HG02840 (cell line): ENCODE measurements around the gene SLC22A3.
A peak's percentile ranks its signal among the peaks of the same experiment; 100 is the strongest.

ENCODE experiments used
- ATAC-seq: cut with Tn5 transposase; IDR thresholded peaks from one replicate; pipeline ENCODE4 v1.9.1; 2021; ENCODE audit warnings: mild to moderate bottlenecking, moderate library complexity, moderate number of reproducible peaks; ENCODE audit not compliant: unreplicated experiment, low FRiP score

The SLC22A3 gene

GRCh38 chr6:160398674-160399271, 50.6 kb downstream of the SLC22A3 start:
- ATAC-seq: peak; percentile 97

- no peak for ATAC-seq
Observed at GRCh38 chr6:160400446-160400845, 52.3 kb downstream of the SLC22A3 start.

GRCh38 chr6:160408528-160408927, 60.4 kb downstream of the SLC22A3 start:
- no peak for ATAC-seq

- ATAC-seq: no peak
Observed at GRCh38 chr6:160412993-160413392, 64.8 kb downstream of the SLC22A3 start.

- no peak for ATAC-seq
Observed at GRCh38 chr6:160417146-160417545, 69.0 kb downstream of the SLC22A3 start.

- no peak for ATAC-seq
Observed at GRCh38 chr6:160417550-160417949, 69.4 kb downstream of the SLC22A3 start.

DNA sequence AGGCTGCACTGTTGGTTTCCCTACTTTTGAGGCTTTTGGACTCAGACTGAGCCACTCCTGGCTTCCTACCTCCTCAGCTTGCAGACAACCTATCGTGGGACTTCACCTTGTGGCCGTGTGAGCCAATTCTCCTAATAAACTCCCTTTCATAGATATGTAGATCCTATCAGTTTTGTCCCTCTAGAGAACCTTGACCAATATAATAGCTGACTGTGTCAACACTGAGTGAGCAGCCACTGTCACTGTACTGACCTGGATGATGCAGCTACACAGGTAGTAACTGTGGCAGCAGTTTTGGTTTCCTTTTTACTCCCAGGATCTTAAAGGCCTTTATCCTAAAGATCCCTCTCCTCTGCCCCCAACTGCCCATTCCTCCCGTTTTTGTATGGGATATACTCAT, 70.2 kb downstream of the SLC22A3 start:
- no peak for ATAC-seq

DNA sequence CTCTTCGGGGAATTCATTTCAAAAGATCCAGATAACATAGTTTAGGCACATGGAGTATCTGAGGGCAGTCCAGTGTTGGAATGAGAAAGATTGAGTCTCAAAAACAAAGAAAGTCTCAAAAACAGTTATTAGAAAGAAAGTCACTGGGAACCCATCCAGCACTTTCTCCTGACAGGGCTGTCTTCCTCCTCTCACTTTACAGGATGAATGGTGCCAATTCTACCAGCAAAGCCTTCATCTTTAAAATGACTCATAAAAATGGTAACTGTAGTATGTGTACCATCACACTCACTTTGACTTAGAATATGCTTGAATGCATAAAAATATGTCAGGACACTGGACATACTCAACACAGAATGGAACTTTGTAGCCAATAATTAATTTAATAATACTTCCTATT, 71.3 kb downstream of the SLC22A3 start:
- no peak for ATAC-seq

DNA sequence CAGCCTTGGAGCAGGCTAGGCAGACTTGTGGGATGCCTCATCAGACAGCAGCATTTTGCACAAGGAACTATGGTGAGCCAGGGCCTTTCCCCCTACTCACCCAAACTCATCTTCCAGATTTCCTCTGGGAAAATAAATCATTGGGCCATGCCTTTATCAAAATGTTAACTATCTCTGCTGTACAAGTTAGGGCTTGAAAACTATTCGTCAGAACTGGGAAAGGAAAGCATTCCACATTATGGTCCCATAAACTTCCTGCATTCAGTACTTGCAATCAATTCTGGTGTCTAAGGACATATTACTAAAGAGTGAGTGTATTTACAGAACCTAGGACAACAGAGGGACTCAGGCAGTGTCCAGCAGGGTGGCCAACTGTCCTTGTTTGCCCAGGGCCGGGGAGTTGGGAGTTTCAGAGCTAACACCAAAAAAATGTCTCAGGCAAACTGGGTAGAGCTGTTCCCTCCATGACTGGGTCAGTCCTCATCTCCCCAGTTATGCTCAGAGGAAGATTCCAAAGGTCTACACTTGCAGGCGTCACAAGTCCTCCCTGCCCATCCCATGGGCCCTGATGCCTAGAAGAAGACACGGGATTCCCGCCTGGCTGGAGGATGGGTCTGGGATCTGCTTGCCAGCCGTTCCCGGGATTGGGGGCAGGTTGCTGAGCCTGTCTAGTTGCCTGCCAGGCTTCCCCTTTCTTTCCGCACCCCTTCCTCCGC, 72.2 kb downstream of the SLC22A3 start:
- no peak for ATAC-seq

DNA sequence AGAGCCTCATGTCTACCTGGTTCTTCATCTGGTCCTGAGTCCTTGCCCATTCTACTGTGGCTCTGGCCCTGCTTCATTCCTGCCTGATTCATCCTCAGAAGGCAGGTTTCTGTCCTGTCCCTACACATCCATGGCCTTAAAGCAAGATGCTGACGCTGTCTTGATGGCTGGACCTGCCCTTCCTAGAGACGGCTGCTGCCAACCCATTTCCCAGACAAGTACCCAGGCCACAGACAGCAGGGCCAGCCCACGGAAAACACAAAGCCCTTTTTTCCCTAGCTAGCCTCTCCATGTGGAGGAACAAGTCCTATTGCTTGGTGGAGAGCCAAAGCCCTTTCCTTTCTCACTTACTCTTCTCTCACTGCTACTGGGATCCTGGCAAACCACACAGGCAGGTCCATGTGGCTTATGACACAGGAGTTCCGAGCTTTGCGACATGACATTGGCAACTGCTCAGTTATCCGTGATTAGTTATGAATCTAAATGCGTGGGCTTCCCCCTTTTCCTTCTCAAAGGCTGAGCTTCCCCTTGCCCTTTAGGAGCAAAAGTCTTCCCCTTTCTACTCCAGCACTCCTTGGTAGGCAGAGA, 72.9 kb downstream of the SLC22A3 start:
- ATAC-seq: no peak

GRCh38 chr6:160421854-160422253, 73.7 kb downstream of the SLC22A3 start:
- ATAC-seq: no peak

DNA sequence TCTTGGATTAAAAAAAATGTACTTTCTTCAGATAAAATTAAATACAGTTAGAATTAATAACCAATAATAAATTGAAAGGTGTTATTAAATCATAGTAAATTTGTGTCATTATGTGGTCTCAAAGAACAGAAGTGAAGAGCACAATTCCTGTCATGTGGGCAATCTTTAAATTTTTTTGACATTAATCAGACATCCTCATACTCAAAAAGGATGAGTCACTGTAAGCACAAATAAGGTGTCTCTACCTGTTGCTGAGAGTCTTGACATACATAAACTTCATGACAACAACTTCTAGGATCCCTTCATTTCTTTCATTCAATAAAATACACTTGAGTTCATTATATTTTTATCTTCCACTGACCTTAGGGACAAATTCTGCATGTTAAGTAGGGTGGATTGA, 76.1 kb downstream of the SLC22A3 start:
- ATAC-seq: no peak

- no peak for ATAC-seq
Observed at GRCh38 chr6:160426136-160426535, 78.0 kb downstream of the SLC22A3 start.

GRCh38 chr6:160427312-160428068, 79.3 kb downstream of the SLC22A3 start:
- no peak for ATAC-seq

GRCh38 chr6:160428069-160428430, 79.9 kb downstream of the SLC22A3 start:
- no peak for ATAC-seq

DNA sequence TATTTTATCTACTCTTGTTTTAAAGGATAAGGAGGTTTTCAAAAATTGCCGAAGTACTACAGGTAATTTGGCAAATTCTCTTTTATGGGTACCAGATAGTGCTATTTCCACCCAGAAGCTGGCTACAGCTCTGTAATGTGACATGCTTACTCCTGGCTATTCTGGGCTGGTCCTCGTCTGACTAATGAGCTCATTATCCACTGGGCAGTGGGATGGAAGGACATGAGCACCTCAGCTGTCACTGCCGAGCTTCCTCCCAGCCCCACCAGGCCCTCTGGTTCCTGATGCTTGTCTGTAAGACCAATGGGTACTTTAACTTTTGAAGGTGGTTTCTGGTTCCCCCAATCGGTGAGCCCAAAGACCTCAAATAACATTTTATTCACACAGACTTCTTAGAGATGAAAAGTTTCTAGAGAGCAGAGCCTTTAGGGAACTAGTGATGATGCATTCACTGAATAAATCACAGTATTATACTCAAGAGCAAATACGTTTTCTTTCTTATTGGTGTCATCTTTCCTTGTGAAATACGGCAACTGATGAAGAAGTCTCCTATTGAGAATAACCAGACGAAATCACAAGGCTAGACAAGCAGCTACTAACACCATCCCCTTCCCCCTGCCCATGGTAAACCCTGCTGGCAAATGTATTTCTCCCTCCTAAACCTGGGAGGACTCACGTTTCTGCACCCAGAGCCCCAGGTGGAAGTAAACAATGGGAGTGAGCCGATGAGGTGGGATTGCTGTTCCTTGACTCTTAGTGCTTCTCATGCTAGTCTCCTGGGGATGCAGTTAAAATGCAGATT, 80.8 kb downstream of the SLC22A3 start:
- no peak for ATAC-seq

DNA sequence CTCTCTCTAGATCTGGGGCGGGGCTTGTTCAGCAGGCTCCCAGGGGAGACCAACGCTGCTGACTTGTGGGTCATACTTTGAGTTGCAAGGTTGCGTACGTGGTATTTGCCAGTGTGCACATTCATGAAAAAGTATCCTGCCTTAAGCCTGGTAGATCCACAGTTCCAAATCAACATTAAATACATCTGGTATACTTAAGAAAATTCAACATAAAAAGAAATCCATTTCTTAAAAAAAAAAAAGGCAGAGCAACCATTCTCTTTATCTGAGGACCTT, 81.4 kb downstream of the SLC22A3 start:
- ATAC-seq: no peak

- ATAC-seq: no peak
Observed at GRCh38 chr6:160430203-160430602, 82.0 kb downstream of the SLC22A3 start.

DNA sequence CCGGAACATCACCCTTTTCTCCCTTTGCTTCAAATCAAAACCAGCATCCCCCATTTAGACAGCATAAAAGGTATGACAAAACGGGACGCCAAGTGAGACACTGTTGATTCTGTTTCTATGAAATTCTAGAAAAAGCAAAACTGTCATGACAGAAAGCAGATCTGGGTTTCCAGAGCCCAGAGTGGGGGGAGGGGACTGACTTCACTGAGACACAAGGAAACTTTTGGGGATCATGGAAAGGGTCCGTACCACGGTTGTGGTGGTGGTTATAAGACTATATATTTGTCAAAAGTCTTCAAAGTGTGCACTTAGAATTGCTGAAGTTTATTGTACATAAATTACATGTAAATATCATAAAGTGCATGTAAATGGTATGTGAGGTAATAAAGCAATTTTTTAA, 82.6 kb downstream of the SLC22A3 start:
- ATAC-seq: no peak

- ATAC-seq: no peak
Observed at GRCh38 chr6:160431226-160431625, 83.0 kb downstream of the SLC22A3 start.
